Measurements from ENCODE around the gene HPGD. TPM values are rescaled to one million over a fixed set of nuclear protein-coding genes. Genes with fewer than 3 reads are reported as not detected.

The HPGD gene
- total RNA-seq, 1 donor from 2014 or later: 4.2 TPM

- FAIRE-seq: no peak
- Histone ChIP-seq H3K4me3 (ENCODE audit: low read depth, low read length) (no peak overlapping the region), H3K36me3 (ENCODE audit: control insufficient read depth, insufficient read depth, low read length) (no peaks in the 10 kb centered on the region), H3K27me3 (ENCODE audit: control insufficient read depth, insufficient read depth, low read length) (no peaks in the 10 kb centered on the region)
- no peak for DNase-seq (ENCODE audit: low read depth)
- no peak for TF ChIP-seq CTCF (IDR thresholded peaks at IDR 0.05; ENCODE audit: insufficient read depth, low read length, severe bottlenecking)
These were observed 17.3 kb downstream of the HPGD start for GRCh38 chr4:174505007-174505406.

- FAIRE-seq: no peak
- H3K36me3 ChIP-seq (ENCODE audit: control insufficient read depth, insufficient read depth, low read length): no peaks in the 10 kb centered on the region
These were observed 19.1 kb downstream of the HPGD start for GRCh38 chr4:174503079-174503715.

GRCh38 chr4:174496631-174497432 is 25.5 kb downstream of the HPGD start:
- FAIRE-seq: no peak
- TF ChIP-seq CTCF (IDR thresholded peaks at IDR 0.05; ENCODE audit: insufficient read depth, low read length, severe bottlenecking): no peak
- DNase-seq (ENCODE audit: low read depth): no peak

More at GRCh38 chr4:174503079-174503715, 19.1 kb downstream of the HPGD start:
- no peaks in the 10 kb centered on the region for H3K27me3 ChIP-seq (ENCODE audit: control insufficient read depth, insufficient read depth, low read length)
- peak; percentile 75 for DNase-seq (ENCODE audit: low read depth)
- no peak for TF ChIP-seq CTCF (IDR thresholded peaks at IDR 0.05; ENCODE audit: insufficient read depth, low read length, severe bottlenecking)
- no peak overlapping the region for H3K4me3 ChIP-seq (ENCODE audit: low read depth, low read length)

GRCh38 chr4:174495626-174496025 is 26.7 kb downstream of the HPGD start:
- no peak for DNase-seq (ENCODE audit: low read depth)
- H3K36me3 ChIP-seq (ENCODE audit: control insufficient read depth, insufficient read depth, low read length): no peaks in the 10 kb centered on the region
- H3K4me3 ChIP-seq (ENCODE audit: low read depth, low read length): no peak overlapping the region
- no peak for FAIRE-seq
- TF ChIP-seq CTCF (IDR thresholded peaks at IDR 0.05; ENCODE audit: insufficient read depth, low read length, severe bottlenecking): no peak
- H3K27me3 ChIP-seq (ENCODE audit: control insufficient read depth, insufficient read depth, low read length): no peaks in the 10 kb centered on the region

More at GRCh38 chr4:174496631-174497432, 25.5 kb downstream of the HPGD start:
- H3K4me3 ChIP-seq (ENCODE audit: low read depth, low read length): no peak overlapping the region
- no peaks in the 10 kb centered on the region for H3K36me3 ChIP-seq (ENCODE audit: control insufficient read depth, insufficient read depth, low read length)
- no peaks in the 10 kb centered on the region for H3K27me3 ChIP-seq (ENCODE audit: control insufficient read depth, insufficient read depth, low read length)

- DNase-seq (ENCODE audit: low read depth) (no peak), FAIRE-seq (no peak)
- TF ChIP-seq CTCF (IDR thresholded peaks at IDR 0.05; ENCODE audit: insufficient read depth, low read length, severe bottlenecking): no peak
- no peaks in the 10 kb centered on the region for H3K27me3 ChIP-seq (ENCODE audit: control insufficient read depth, insufficient read depth, low read length)
- no peak overlapping the region for H3K4me3 ChIP-seq (ENCODE audit: low read depth, low read length)
- no peaks in the 10 kb centered on the region for H3K36me3 ChIP-seq (ENCODE audit: control insufficient read depth, insufficient read depth, low read length)
These were observed 27.6 kb downstream of the HPGD start for GRCh38 chr4:174494726-174495125.
